Trophoblast cell (in vitro differentiated cells and primary cell): ENCODE measurements around the gene COL3A1.

ENCODE experiments used
- DNase-seq, 2 donors: peaks; one replicate each; pipeline ENCODE4 v3.0.0-alpha.2; 2016
- H2AFZ ChIP-seq: 2 replicates; pipeline ENCODE4 v1.6.1; 2013; ENCODE audit warnings: low read length, moderate library complexity, mild to moderate bottlenecking; ENCODE audit not compliant: insufficient read depth, poor library complexity
- H2AK5ac ChIP-seq: 2 replicates; pipeline ENCODE4 v1.6.1; 2013; ENCODE audit warnings: mild to moderate bottlenecking, low read length
- H2BK120ac ChIP-seq: 2 replicates; pipeline ENCODE4 v1.6.1; 2013; ENCODE audit warnings: low read length, mild to moderate bottlenecking, moderate library complexity; ENCODE audit not compliant: insufficient read depth, poor library complexity
- H2BK12ac ChIP-seq: 2 replicates; pipeline ENCODE4 v1.6.1; 2013; ENCODE audit warnings: mild to moderate bottlenecking, low read length, moderate library complexity
- H2BK5ac ChIP-seq: 2 replicates; pipeline ENCODE4 v1.6.1; 2013; ENCODE audit warnings: low read length, low read depth, moderate library complexity, mild to moderate bottlenecking; ENCODE audit not compliant: poor library complexity
- H3K14ac ChIP-seq: 2 replicates; pipeline ENCODE4 v1.6.1; 2013; ENCODE audit warnings: mild to moderate bottlenecking, low read length
- H3K18ac ChIP-seq: 2 replicates; pipeline ENCODE4 v1.6.1; 2013; ENCODE audit warnings: mild to moderate bottlenecking, low read length
- H3K23ac ChIP-seq: 2 replicates; pipeline ENCODE4 v1.6.1; 2013; ENCODE audit warnings: low read length
- H3K27ac ChIP-seq: 2 replicates; pipeline ENCODE4 v1.5.1; 2013; ENCODE audit warnings: low read depth, mild to moderate bottlenecking, inconsistent platforms, low read length, moderate library complexity
- H3K27me3 ChIP-seq: 2 replicates; pipeline ENCODE4 v1.6.1; 2013; ENCODE audit warnings: inconsistent platforms, mild to moderate bottlenecking, low read length, moderate library complexity; ENCODE audit not compliant: insufficient read depth
- H3K36me3 ChIP-seq, 2 experiments: 1 replicate in 1 of 2; 2 replicates in 1 of 2; pipeline ENCODE4 v1.6.1; 2013; ENCODE audit warnings: low read length in 2 of 2, mild to moderate bottlenecking in 2 of 2, moderate library complexity in 1 of 2; ENCODE audit not compliant: insufficient read depth in 2 of 2, control insufficient read depth in 1 of 2
- H3K4ac ChIP-seq: 2 replicates; pipeline ENCODE4 v1.6.1; 2013; ENCODE audit warnings: low read depth, mild to moderate bottlenecking, low read length, moderate library complexity
- H3K4me1 ChIP-seq, 2 experiments: 1 replicate in 1 of 2; 2 replicates in 1 of 2; pipeline ENCODE4 v1.6.1; 2013; ENCODE audit warnings: low read length in 2 of 2, mild to moderate bottlenecking in 2 of 2, moderate library complexity in 1 of 2; ENCODE audit not compliant: insufficient read depth in 2 of 2, control insufficient read depth in 1 of 2
- H3K4me2 ChIP-seq: 2 replicates; pipeline ENCODE4 v1.6.1; 2013; ENCODE audit warnings: inconsistent platforms, mild to moderate bottlenecking, low read length, moderate library complexity
- H3K4me3 ChIP-seq: 2 replicates; pipeline ENCODE4 v1.5.1; 2013; ENCODE audit warnings: mild to moderate bottlenecking, low read depth, low read length, inconsistent platforms
- H3K79me1 ChIP-seq: one replicate; pipeline ENCODE4 v1.6.1; 2013; ENCODE audit warnings: low read length
- H3K79me2 ChIP-seq: 2 replicates; pipeline ENCODE4 v1.6.1; 2013; ENCODE audit warnings: low read length, mild to moderate bottlenecking; ENCODE audit not compliant: control insufficient read depth, insufficient read depth, poor library complexity
- H3K9ac ChIP-seq: 2 replicates; pipeline ENCODE4 v1.6.1; 2013; ENCODE audit warnings: mild to moderate bottlenecking, low read length
- H3K9me3 ChIP-seq: 2 replicates; pipeline ENCODE4 v1.6.1; 2013; ENCODE audit warnings: low read depth, mild to moderate bottlenecking, control low read depth, inconsistent platforms, low read length; ENCODE audit not compliant: insufficient read depth
- H4K12ac ChIP-seq: 2 replicates; pipeline ENCODE4 v1.6.1; 2013; ENCODE audit warnings: low read depth, mild to moderate bottlenecking, low read length, moderate library complexity
- H4K8ac ChIP-seq: 2 replicates; pipeline ENCODE4 v1.6.1; 2013; ENCODE audit warnings: low read depth, mild to moderate bottlenecking, low read length, moderate library complexity
- H4K91ac ChIP-seq: one replicate; pipeline ENCODE4 v1.6.1; 2013; ENCODE audit warnings: low read depth, mild to moderate bottlenecking, low read length, moderate library complexity
- WGBS: extraction: QIAGEN DNeasy Blood & Tissue Kit; methylation state at CpG from one replicate; pipeline ENCODE4 v1.1.7; 2013; ENCODE audit warnings: missing lambda C conversion rate; ENCODE audit not compliant: insufficient read length, insufficient coverage; ENCODE audit errors: extremely low coverage; 5-methylcytosine and 5-hydroxymethylcytosine counted together

COL3A1 gene

GRCh38 chr2:188940171-188940570 is 34.0 kb upstream of the COL3A1 start:
- Histone ChIP-seq H3K9me3 (peaks cover 11% of the 10 kb centered on the region), H4K12ac (no peak overlapping the region), H3K79me2 (no peaks in the 10 kb centered on the region), H2BK120ac (no peak overlapping the region), H3K36me3 (peaks cover 0 to 2% of the 10 kb centered on the region in 2 experiments), H4K8ac (no peak overlapping the region), H3K23ac (no peak overlapping the region), H2AFZ (no peak overlapping the region), H3K4ac (no peak overlapping the region), H3K14ac (no peak overlapping the region), H4K91ac (no peak overlapping the region), H2BK5ac (no peak overlapping the region), H3K18ac (no peak overlapping the region), H3K4me2 (no peak overlapping the region), H3K4me1 (no peaks in the 10 kb centered on the region), H3K4me3 (no peak overlapping the region), H3K9ac (no peak overlapping the region), H2AK5ac (no peak overlapping the region), H2BK12ac (no peak overlapping the region), H3K27me3 (no peaks in the 10 kb centered on the region), H3K79me1 (no peaks in the 10 kb centered on the region), H3K27ac (no peak overlapping the region)
- no peak for DNase-seq
- no CpG with 5 or more reads among the region's 4 CpGs for WGBS

GRCh38 chr2:188944442-188944841 is 29.7 kb upstream of the COL3A1 start:
- no CpG with 5 or more reads among the region's 21 CpGs for WGBS
- peaks cover 11% of the 10 kb centered on the region for H3K9me3 ChIP-seq
- peaks cover 0 to 2% of the 10 kb centered on the region in 2 experiments for H3K36me3 ChIP-seq
- no peak overlapping the region for H2AFZ ChIP-seq
- no peaks in the 10 kb centered on the region for H3K79me2 ChIP-seq
- no peak overlapping the region for H3K14ac ChIP-seq
- H3K4me2 ChIP-seq, result no peak overlapping the region
- no peak overlapping the region for H3K4ac ChIP-seq
- no peak overlapping the region for H4K8ac ChIP-seq
- no peak overlapping the region for H3K27ac ChIP-seq
- H2BK5ac ChIP-seq, result no peak overlapping the region
- no peak overlapping the region for H4K12ac ChIP-seq
- no peaks in the 10 kb centered on the region for H3K27me3 ChIP-seq
- H4K91ac ChIP-seq, result no peak overlapping the region
- no peak overlapping the region for H3K18ac ChIP-seq
- DNase-seq, result no peak
- H2BK120ac ChIP-seq, result no peak overlapping the region
- no peak overlapping the region for H3K9ac ChIP-seq
- no peak overlapping the region for H2AK5ac ChIP-seq
- H3K4me1 ChIP-seq, result no peaks in the 10 kb centered on the region
- H3K79me1 ChIP-seq, result no peaks in the 10 kb centered on the region
- H3K23ac ChIP-seq, result no peak overlapping the region
- no peak overlapping the region for H3K4me3 ChIP-seq
- no peak overlapping the region for H2BK12ac ChIP-seq

GRCh38 chr2:188949046-188949818 is 24.9 kb upstream of the COL3A1 start:
- no peak overlapping the region for H2BK120ac ChIP-seq
- H2BK5ac ChIP-seq, result no peak overlapping the region
- H3K9ac ChIP-seq, result no peak overlapping the region
- H3K4me2 ChIP-seq, result no peak overlapping the region
- WGBS, result no CpG with 5 or more reads among the region's 25 CpGs
- H4K8ac ChIP-seq, result no peak overlapping the region
- no peaks in the 10 kb centered on the region for H3K79me1 ChIP-seq
- no peaks in the 10 kb centered on the region for H3K27me3 ChIP-seq
- no peak overlapping the region for H3K4ac ChIP-seq
- H4K91ac ChIP-seq, result no peak overlapping the region
- peaks cover 5% of the 10 kb centered on the region for H3K9me3 ChIP-seq
- H3K36me3 ChIP-seq, result no peaks in the 10 kb centered on the region
- H3K4me3 ChIP-seq, result peak overlapping the region; percentile 51
- DNase-seq, result no peak
- H3K23ac ChIP-seq, result no peak overlapping the region
- H3K4me1 ChIP-seq, result no peaks in the 10 kb centered on the region
- no peak overlapping the region for H3K27ac ChIP-seq
- no peak overlapping the region for H2AFZ ChIP-seq
- no peak overlapping the region for H4K12ac ChIP-seq
- H3K18ac ChIP-seq, result no peak overlapping the region
- no peaks in the 10 kb centered on the region for H3K79me2 ChIP-seq
- H2BK12ac ChIP-seq, result no peak overlapping the region
- H2AK5ac ChIP-seq, result no peak overlapping the region
- H3K14ac ChIP-seq, result no peak overlapping the region

- no peak overlapping the region for H3K18ac ChIP-seq
- no peak for DNase-seq
- H3K36me3 ChIP-seq, result no peaks in the 10 kb centered on the region
- H2AFZ ChIP-seq, result no peak overlapping the region
- H3K27ac ChIP-seq, result no peak overlapping the region
- no peak overlapping the region for H2BK120ac ChIP-seq
- no peaks in the 10 kb centered on the region for H3K4me1 ChIP-seq
- no peaks in the 10 kb centered on the region for H3K79me1 ChIP-seq
- no peak overlapping the region for H2BK5ac ChIP-seq
- H3K4me2 ChIP-seq, result no peak overlapping the region
- H4K91ac ChIP-seq, result no peak overlapping the region
- no peaks in the 10 kb centered on the region for H3K27me3 ChIP-seq
- no peak overlapping the region for H4K8ac ChIP-seq
- no peak overlapping the region for H3K9ac ChIP-seq
- no peaks in the 10 kb centered on the region for H3K9me3 ChIP-seq
- H3K4me3 ChIP-seq, result no peak overlapping the region
- no peak overlapping the region for H2AK5ac ChIP-seq
- no peak overlapping the region for H2BK12ac ChIP-seq
- H4K12ac ChIP-seq, result no peak overlapping the region
- no peaks in the 10 kb centered on the region for H3K79me2 ChIP-seq
- no peak overlapping the region for H3K14ac ChIP-seq
- no peak overlapping the region for H3K23ac ChIP-seq
- H3K4ac ChIP-seq, result no peak overlapping the region
Measured at GRCh38 chr2:188952901-188953300, 21.3 kb upstream of the COL3A1 start.
